ENCODE results near the gene RC3H2. TPM values are rescaled to one million over a fixed set of nuclear protein-coding genes. Genes with fewer than 3 reads are reported as not detected.

Gene RC3H2
- total and polyA plus RNA-seq, 2 of the 8 experiments (the other 6 are each of a cell fraction or from before 2014, with no cell fraction given) = 11.2 to 38.4 TPM

- TF ChIP-seq CBX8 (IDR thresholded peaks at IDR 0.05; ENCODE audit: borderline replicate concordance, low read depth, low read length) = no peak
Observed at GRCh38 chr9:122954253-122954691, 49.1 kb upstream of the RC3H2 start (continued).
